ENCODE measurements around the gene MYH10.

The MYH10 gene

DNA sequence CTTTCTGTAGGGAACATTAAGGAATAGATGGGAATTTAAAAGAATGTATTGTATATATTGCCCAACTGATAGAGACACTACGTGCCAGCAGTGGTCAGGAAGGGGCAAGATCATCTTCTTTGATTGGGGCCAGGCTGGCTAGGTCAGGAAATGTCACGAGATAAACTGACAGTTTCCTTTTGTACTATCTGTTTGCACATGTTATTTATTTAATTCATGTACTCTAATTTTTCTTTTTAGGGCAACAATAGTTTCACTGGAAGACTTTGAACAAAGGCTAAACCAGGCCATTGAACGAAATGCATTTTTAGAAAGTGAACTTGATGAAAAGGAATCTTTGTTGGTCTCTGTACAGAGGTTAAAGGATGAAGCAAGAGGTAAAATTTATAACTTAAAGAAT is 182.2 kb downstream of the MYH10 start:
- DNase-seq (ENCODE audit: low read depth, low spot score) = no peak

DNA sequence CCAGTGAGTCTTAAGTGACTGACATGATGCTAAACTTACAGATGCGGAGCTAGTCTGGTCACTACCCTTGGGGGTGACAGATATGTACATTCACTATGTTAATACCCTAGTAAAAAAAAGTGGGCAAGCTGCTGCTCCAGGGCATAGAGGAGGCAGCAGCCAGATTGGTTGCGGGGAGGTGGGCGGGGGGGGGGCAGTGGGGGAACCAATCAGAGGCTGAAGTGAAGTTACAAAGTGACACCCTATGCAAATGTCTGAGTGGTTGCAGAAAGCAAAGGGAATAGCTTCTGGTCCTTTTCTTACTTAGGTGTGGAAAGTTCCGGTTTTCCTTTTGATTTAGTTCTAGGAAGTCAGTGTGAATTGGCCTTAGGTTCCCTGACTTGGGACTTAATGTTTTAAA is 182.7 kb downstream of the MYH10 start:
- no peak for DNase-seq (ENCODE audit: low read depth, low spot score)

GRCh38 chr17:8445536-8445935 is 185.0 kb downstream of the MYH10 start:
- no peak for DNase-seq (ENCODE audit: low read depth, low spot score)

- DNase-seq (ENCODE audit: low read depth, low spot score) = no peak
Observed at GRCh38 chr17:8444494-8444893, 186.0 kb downstream of the MYH10 start.

- no peak for DNase-seq (ENCODE audit: low read depth, low spot score)
Observed at GRCh38 chr17:8443756-8444155, 186.8 kb downstream of the MYH10 start.

DNA sequence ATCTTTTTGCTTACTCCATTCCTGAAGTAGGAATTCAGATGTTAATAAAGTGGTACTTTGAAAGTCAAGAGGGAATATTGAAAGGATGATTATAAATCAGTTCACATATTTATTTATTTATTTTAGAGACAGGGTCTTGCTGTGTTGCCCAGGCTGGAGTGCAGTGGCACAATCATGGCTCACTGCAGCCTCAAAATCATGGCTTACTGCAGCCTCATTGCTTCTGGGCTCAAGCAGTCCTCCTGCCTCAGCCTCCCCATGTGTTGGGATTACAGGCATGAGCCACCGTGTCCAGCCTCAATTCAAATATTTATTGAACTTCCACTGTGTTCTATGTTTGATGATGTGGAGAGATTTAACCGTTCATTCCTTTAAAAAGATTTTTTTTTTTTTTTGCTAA is 188.2 kb downstream of the MYH10 start:
- DNase-seq (ENCODE audit: low read depth, low spot score) = no peak

DNA sequence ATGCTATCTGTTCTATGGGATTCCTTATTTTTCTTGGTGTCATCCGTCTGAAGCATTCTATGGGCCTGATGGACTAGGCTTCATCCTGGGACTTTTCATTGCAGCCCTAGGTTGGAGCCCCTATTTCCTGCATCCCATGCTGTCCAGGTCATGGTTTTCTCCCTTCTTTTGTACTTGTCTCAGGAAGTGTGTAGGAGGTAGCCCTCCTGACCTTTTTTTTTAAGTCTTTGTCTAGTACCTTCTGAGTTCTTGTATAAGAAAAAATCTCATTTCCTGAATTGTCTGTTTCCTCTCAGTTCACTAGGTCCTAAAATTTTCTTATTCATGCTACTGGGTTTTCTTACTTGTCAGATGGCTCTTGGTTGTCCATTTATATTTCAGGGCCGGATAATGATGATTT is 188.8 kb downstream of the MYH10 start:
- no peak for DNase-seq (ENCODE audit: low read depth, low spot score)

DNA sequence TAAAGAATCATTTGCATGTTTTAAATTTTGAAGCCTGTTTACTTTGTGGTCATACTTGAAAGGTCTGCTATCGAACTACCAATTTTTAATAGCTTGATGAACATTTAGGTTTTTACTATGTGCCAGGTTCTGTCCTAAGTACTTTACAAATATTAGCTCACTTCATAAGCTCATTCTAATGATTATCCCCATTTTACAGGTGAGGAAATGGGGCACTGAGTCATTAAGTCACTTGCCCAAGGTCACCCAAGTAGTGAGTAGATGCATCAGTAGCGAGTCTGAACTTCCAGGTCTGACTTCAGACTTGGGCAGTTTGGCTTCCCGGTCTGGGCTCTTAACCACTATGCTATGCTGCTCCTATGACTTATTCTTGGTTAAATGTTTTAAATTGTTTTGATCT is 190.8 kb downstream of the MYH10 start:
- no peak for DNase-seq (ENCODE audit: low read depth, low spot score)

- DNase-seq (ENCODE audit: low read depth, low spot score) = no peak
Observed at GRCh38 chr17:8438441-8438840, 192.1 kb downstream of the MYH10 start.

DNA sequence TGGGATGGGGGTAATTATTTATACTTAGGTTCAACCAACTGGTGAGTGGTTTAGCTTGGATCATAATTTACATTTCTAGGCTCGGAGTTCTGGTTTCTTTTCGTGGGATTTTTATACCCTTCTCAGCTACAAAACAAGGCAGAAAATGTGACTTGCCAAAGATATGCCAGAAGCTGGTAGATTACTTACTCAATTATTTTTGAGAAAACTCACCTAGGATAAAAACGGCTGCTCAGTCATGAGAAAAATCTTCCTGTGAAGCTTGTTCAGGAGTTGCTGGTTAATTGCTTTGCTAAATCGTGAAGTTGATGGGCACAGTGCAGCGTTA is 193.7 kb downstream of the MYH10 start:
- no peak for DNase-seq (ENCODE audit: low read depth, low spot score)

DNA sequence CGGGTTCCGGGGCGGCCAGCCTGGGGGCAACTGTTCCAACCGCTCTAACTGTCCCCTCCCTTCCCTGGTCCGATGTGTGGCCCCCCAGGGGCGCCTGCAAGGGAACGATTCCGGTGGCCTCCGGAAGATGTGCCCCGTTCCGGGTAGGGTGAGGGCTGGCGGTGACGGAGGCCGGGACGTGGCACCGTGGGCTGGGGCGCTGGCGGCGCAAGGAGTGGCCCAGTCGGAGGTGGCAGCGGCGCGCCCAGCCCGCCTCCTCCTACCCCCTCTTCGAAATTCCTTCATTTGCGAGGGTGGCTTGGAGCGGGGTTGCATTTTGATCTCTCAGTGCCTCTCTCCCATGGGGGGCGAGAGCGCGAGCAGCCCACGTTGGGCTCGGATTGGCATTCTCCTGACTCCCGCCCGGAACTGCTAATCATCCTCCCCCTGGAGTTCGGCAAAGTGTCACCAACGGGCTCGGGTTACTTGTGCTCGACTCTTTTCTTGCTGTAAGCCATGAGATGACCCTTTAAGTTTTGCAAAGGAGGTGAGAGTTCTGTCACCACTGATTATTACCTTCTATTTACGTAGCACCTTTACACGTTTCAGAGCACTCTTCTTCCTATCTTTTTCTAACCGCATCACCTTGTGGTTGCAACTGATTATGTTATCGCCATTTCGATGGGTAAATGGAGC is 194.2 kb downstream of the MYH10 start:
- peak; percentile 7 for DNase-seq (ENCODE audit: low read depth, low spot score)

DNA sequence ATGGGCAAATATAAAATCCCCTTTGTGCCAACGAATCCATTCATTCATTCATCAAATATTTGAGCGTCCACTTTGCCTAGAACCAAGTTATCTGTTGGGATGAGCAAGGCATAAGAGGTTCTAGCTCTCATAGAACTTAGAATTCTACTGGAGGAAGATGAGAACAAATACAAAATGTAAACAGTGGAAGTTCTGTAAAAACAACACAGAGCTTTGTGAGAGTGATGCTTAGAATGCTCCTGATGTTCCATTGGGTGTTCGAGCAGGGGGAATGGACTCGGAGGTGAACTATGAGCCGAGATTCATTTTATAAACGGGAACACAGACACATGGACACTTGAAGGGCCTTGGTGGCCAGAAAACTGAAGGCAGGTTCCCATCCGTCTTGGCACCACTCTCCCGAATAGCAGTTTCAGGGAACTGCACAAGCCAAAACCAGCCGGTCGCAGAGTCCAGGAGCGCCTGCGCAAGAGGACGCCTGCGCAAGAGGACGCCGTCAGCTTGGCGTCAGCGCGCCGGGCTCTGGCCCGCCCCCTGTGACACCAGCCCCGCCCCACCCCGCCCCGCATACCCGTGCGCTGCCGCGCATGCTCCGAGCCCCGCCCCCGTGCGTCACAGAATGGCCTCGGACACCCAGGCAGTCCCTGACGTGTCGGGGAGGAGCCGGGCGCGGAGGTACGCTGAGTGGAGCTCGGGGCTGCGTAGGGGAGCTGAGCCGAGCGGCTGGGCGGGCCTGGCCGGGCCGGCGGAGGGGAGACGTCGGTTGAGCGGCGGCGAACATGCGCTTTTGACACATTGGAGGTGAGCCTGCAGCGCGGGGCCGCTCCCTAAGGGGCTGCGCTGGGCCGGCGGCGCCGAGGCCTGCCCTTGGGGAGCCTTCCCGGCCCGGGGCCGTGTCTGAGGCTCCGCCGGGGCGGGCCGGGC is 195.0 kb downstream of the MYH10 start, which contains the start of gene NDEL1:
Gene NDEL1, plus strand, starts transcription at position 640 of the 924 bp plus-strand sequence. CDS start 8,388 bp downstream, outside the sequence.
- peak; percentile 98 for DNase-seq (ENCODE audit: low read depth, low spot score)

DNA sequence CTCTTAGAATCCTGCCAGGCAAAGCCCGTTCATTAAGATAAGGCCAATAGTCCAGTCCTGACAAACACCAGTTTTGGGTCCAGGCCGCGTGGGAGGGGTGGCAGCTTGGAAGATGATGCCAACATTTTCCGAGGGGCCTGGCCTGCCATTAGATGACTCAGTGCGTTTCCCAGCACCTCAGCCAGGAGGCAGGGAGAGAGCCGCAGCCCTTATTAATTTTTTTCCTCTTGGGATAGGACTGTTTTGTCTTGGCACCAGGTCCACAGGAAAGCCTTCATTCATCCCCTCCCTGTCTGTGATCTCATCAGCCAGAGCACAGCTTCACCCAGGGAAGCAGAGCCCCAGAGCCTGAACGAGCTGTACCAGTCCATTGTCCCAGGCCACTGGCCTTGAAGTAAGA is 199.6 kb downstream of the MYH10 start:
- DNase-seq (ENCODE audit: low read depth, low spot score) = no peak

- DNase-seq (ENCODE audit: low read depth, low spot score) = no peak
Observed at GRCh38 chr17:8426802-8427201, 203.7 kb downstream of the MYH10 start.

DNA sequence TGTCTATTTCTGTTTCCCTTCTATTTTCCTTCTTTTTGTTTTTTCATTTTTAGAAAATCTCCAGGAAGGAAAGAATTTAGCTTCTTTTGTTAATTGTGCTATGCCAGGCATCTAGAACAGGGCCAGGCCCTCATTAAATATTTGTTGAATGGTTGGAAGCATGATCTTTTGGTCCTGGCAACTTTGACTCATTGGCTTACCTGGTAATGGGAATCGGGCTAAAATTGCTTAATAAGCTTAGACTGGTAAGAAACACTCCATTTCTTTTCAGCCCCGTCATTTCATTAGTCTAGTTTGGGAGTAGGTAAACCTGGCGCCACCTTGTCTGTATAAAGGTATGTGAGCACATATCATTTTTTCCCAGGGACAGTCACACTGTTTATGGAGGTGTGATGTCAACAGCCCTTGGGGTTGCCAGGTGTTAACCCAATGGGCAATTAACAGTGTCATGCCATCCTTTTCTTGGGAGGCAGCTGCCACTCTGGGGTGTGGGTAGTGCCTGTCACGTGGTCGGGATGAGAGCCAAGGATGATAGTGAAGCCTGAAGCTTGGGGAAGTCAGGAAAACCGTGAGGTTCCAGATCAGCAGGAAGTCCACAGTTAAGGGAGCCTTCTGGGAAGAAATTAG is 204.3 kb downstream of the MYH10 start:
- DNase-seq (ENCODE audit: low read depth, low spot score) = no peak

All from activated naive CD8-positive, alpha-beta T cell treated with anti-CD3 and anti-CD28 coated beads, Interleukin-2, amount 50 U/mL, for 16 hours (primary cell).